ENCODE measurements around the gene IL12A.

GRCh38 chr3:160022068-160022467, 33.4 kb downstream of the IL12A start:
- TF ChIP-seq CTCF (IDR thresholded peaks at IDR 0.05; ENCODE audit: insufficient read depth, low read length, poor library complexity, severe bottlenecking) (no peak), EZH2phosphoT487 (conservative IDR thresholded peaks at IDR 0.05; ENCODE audit: low read length) (no peak)
